K562 (cell line): ENCODE measurements around the gene SUSD3. TPM values are rescaled to one million over a fixed set of nuclear protein-coding genes. Genes with fewer than 3 reads are reported as not detected.

Experiments
- ATAC-seq: fragments of 200-7000 bp; cut with Tn5 transposase; 3 replicates; pipeline ENCODE4 v1.9.1; 2020; ENCODE audit warnings: moderate library complexity
- BruUV-seq: library from RNA; stranded (reverse); fragments of 400-500 nt; replicated peaks from 2 replicates; lab custom pipeline; 2021; lab: Mats Ljungman, UMichigan
- CTCF ChIA-PET: fragments of 300-600 bp; formaldehyde crosslinking; extraction: SDS; loops from one replicate; lab custom pipeline; 2021; ENCODE audit warnings: low intra/inter-chr PET ratio; lab: Yijun Ruan, JAX
- POLR2A ChIA-PET: fragments of 300-600, 350-650 bp; sonication (Branson Sonifier 250); formaldehyde crosslinking; extraction: SDS; loops from one replicate; lab custom pipeline; 2021; ENCODE audit warnings: antibody characterized with exemption, inconsistent platforms; lab: Yijun Ruan, JAX
- DNase-seq, 4 experiments: peaks; one replicate each; pipeline versions ENCODE4 v3.0.0 to v3.0.0-alpha.2; 2011 to 2018; ENCODE audit warnings: low spot score in 3 of 4, mixed read lengths in 3 of 4; ENCODE audit errors: extremely low read depth in 1 of 4
- FAIRE-seq: peaks from 2 replicates; lab custom pipeline; 2011; peaks lifted over from hg19 to GRCh38; lab: Jason Lieb, UNC
- H2AFZ ChIP-seq: 2 replicates; pipeline ENCODE4 v1.6.0; 2011; ENCODE audit warnings: low read depth, low read length, control low read depth, inconsistent platforms
- H3K27ac ChIP-seq: fragments of 200-600 bp; 3 replicates; pipeline ENCODE4 v1.8.0; 2011; ENCODE audit warnings: low read depth, mild to moderate bottlenecking, control low read depth, inconsistent platforms, low read length, moderate library complexity, mixed read lengths; ENCODE audit errors: extremely low read depth
- H3K27me3 ChIP-seq, 2 experiments: fragments of 300-600 bp in 1 of 2; 2 replicates in 1 of 2; 3 replicates in 1 of 2; pipeline versions ENCODE4 v1.6.0 to v1.8.0; 2011; ENCODE audit warnings: inconsistent platforms in 2 of 2, low read length in 2 of 2, mild to moderate bottlenecking in 1 of 2, mixed read lengths in 1 of 2, moderate library complexity in 1 of 2; ENCODE audit not compliant: control insufficient read depth in 2 of 2, insufficient read depth in 2 of 2
- H3K36me3 ChIP-seq: fragments of 300-600 bp; 3 replicates; pipeline ENCODE4 v1.8.0; 2011; ENCODE audit warnings: mild to moderate bottlenecking, low read length, inconsistent platforms; ENCODE audit not compliant: control insufficient read depth, insufficient read depth
- H3K4me1 ChIP-seq, 2 experiments: fragments of 200-600 bp in 1 of 2; replicated peaks in 1 of 2; 2 replicates in 1 of 2; 3 replicates in 1 of 2; pipeline versions ENCODE4 v1.5.1 to v1.8.0; 2011; ENCODE audit warnings: inconsistent platforms in 2 of 2, low read length in 2 of 2, mild to moderate bottlenecking in 1 of 2, mixed read lengths in 1 of 2, moderate library complexity in 1 of 2; ENCODE audit not compliant: control insufficient read depth in 2 of 2, insufficient read depth in 2 of 2
- H3K4me2 ChIP-seq: 2 replicates; pipeline ENCODE4 v1.6.1; 2011; ENCODE audit warnings: low read length, control low read depth, inconsistent platforms, mixed read lengths; ENCODE audit not compliant: insufficient read depth
- H3K4me3 ChIP-seq: fragments of 200-600 bp; sonication (generic), shearing (Covaris generic); 2 replicates; pipeline ENCODE4 v1.5.1; 2016; ENCODE audit warnings: control low read depth, inconsistent platforms
- H3K79me2 ChIP-seq: fragments of 200-600 bp; 3 replicates; pipeline ENCODE4 v1.8.0; 2011; ENCODE audit warnings: low read length, inconsistent platforms; ENCODE audit not compliant: control insufficient read depth, insufficient read depth
- H3K9ac ChIP-seq, 2 experiments: 2 replicates each; pipeline versions ENCODE4 v1.6.0 to v1.6.1; 2011; ENCODE audit warnings: low read depth in 2 of 2, low read length in 2 of 2, control low read depth in 1 of 2, inconsistent platforms in 1 of 2, mild to moderate bottlenecking in 1 of 2, mixed read lengths in 1 of 2; ENCODE audit not compliant: insufficient read depth in 1 of 2
- H3K9me1 ChIP-seq: one replicate; pipeline ENCODE4 v1.6.0; 2011; ENCODE audit warnings: inconsistent platforms, mild to moderate bottlenecking, low read length, moderate library complexity; ENCODE audit not compliant: control insufficient read depth, insufficient read depth
- H3K9me3 ChIP-seq: replicated peaks from 2 replicates; pipeline ENCODE4 v1.5.1; 2011; ENCODE audit warnings: low read depth, low read length, inconsistent platforms; ENCODE audit not compliant: control insufficient read depth, insufficient read depth
- H4K20me1 ChIP-seq: replicated peaks from 2 replicates; pipeline ENCODE4 v1.6.1; 2011; ENCODE audit warnings: low read length, inconsistent platforms, mixed read lengths; ENCODE audit not compliant: control insufficient read depth, insufficient read depth
- ATF3 ChIP-seq, 2 experiments: fragments of 450-650 bp in 1 of 2; sonication (generic) in 1 of 2; formaldehyde crosslinking in 1 of 2; IDR thresholded peaks in 1 of 2; conservative IDR thresholded peaks in 1 of 2; 2 replicates each; pipeline versions ENCODE4 v1.6.1 to v1.8.1; 2016 to 2023; ENCODE audit warnings: mild to moderate bottlenecking in 2 of 2, moderate library complexity in 2 of 2, inconsistent platforms in 1 of 2, missing genetic modification reagents in 1 of 2
- BHLHE40 ChIP-seq: IDR thresholded peaks from 2 replicates; pipeline ENCODE4 v1.6.1; 2011; ENCODE audit warnings: low read length, improper control_type of control experiment
- HDAC1 ChIP-seq, 2 experiments: fragments of 450-650 bp; IDR thresholded peaks; 2 replicates each; pipeline ENCODE4 v1.6.1; 2016 to 2017; ENCODE audit warnings: inconsistent platforms in 1 of 2, mild to moderate bottlenecking in 1 of 2, moderate library complexity in 1 of 2
- HMGN3 ChIP-seq: IDR thresholded peaks from 2 replicates; pipeline ENCODE4 v1.6.1; 2011; ENCODE audit warnings: borderline replicate concordance, low read depth, mild to moderate bottlenecking, mixed read lengths, low read length; ENCODE audit not compliant: insufficient read length; ENCODE audit errors: extremely low read depth
- NFIX ChIP-seq: fragments of 250-450 bp; sonication (Bioruptor Pico); IDR thresholded peaks from 2 replicates; pipeline ENCODE4 v1.4.0; 2020; ENCODE audit warnings: low read depth, mild to moderate bottlenecking, moderate library complexity
- NFYB ChIP-seq: IDR thresholded peaks from 2 replicates; pipeline ENCODE4 v1.6.1; 2011; ENCODE audit warnings: mild to moderate bottlenecking, moderate library complexity; ENCODE audit not compliant: insufficient read length; ENCODE audit errors: extremely low read depth
- NR3C1 ChIP-seq: sonication (generic); formaldehyde crosslinking; IDR thresholded peaks from 2 replicates; pipeline ENCODE4 v1.8.1; 2022; ENCODE audit warnings: missing genetic modification reagents
- PRPF4 ChIP-seq: fragments of 200-400 bp; formaldehyde crosslinking; IDR thresholded peaks from one replicate; pipeline ENCODE4 v1.6.1; 2017; ENCODE audit warnings: low read length, low read depth, mild to moderate bottlenecking; ENCODE audit not compliant: insufficient read depth, poor library complexity, severe bottlenecking
- RBBP5 ChIP-seq: fragments of 200-600 bp; sonication (generic); IDR thresholded peaks from 2 replicates; pipeline ENCODE4 v1.6.1; 2012; ENCODE audit warnings: borderline replicate concordance, mild to moderate bottlenecking, low read length, control low read depth, inconsistent platforms; ENCODE audit not compliant: insufficient read depth, poor library complexity, severe bottlenecking
- SAP30 ChIP-seq: fragments of 200-600 bp; sonication (generic); IDR thresholded peaks from 2 replicates; pipeline ENCODE4 v1.6.1; 2012; ENCODE audit warnings: borderline replicate concordance, low read depth, mild to moderate bottlenecking, moderate library complexity, low read length, control low read depth, inconsistent platforms; ENCODE audit not compliant: insufficient read depth, poor library complexity, severe bottlenecking
- USF2 ChIP-seq: sonication (generic); formaldehyde crosslinking; IDR thresholded peaks from 2 replicates; pipeline ENCODE4 v1.5.0; 2020; ENCODE audit warnings: missing genetic modification reagents
- ZFP30 ChIP-seq: fragments of 250-450 bp; sonication (Bioruptor Pico); IDR thresholded peaks from 2 replicates; pipeline ENCODE4 v1.8.0; 2022; ENCODE audit warnings: moderate library complexity, mild to moderate bottlenecking, inconsistent platforms, borderline replicate concordance
- ZNF740 ChIP-seq, 3 experiments: fragments of 200-800 bp in 1 of 3; sonication (Bioruptor generic) in 1 of 3; sonication (generic) in 1 of 3; formaldehyde crosslinking in 1 of 3; IDR thresholded peaks; 2 replicates each; pipeline versions ENCODE4 v1.6.1 to v1.8.0; 2016 to 2022; ENCODE audit warnings: mild to moderate bottlenecking in 2 of 3, missing compliant biosample characterization in 2 of 3, missing genetic modification characterization in 2 of 3, missing genetic modification reagents in 1 of 3
- WGBS: fragments of 100-300 bp; shearing (Covaris generic); methylation state at CpG from one replicate; pipeline ENCODE4 v1.1.6; 2016; ENCODE audit warnings: low coverage, mixed read lengths; ENCODE audit not compliant: insufficient coverage; ENCODE audit errors: missing lambda C conversion rate; 5-methylcytosine and 5-hydroxymethylcytosine counted together
- in situ Hi-C: fragments of 300-500 bp; cut with MboI; formaldehyde crosslinking; loops from 4 replicates; pipeline ENCODE4 v1.15.0; 2018; ENCODE audit warnings: inconsistent platforms, mixed read lengths
- intact Hi-C: fragments of 100-400 bp; cut with micrococcal nuclease; formaldehyde crosslinking; loops from 2 replicates; pipeline ENCODE4 v1.14.2; 2022
- polyA plus RNA-seq, 8 experiments: library from polyadenylated mRNA; depleted of rRNA in 4 of 8; stranded (reverse) in 5 of 8; unstranded in 3 of 8; fragments of >200 nt; fragmentation: Nextera tagmentation in 2 of 8; fragmentation: Illumina TruSeq in 1 of 8; extraction: Ambion mirVana in 2 of 8; extraction: Trizol in 1 of 8; gene quantifications; 2 replicates each; pipeline versions ENCODE4 v1.2.1 to v1.2.3, GENCODE V29; 2011 to 2014; ENCODE audit warnings: inconsistent platforms in 1 of 8, missing spikeins in 1 of 8
- total RNA-seq, 7 experiments: library from RNA; depleted of rRNA in 6 of 7; stranded (reverse); fragments of >200 nt in 6 of 7; fragmentation: Illumina TruSeq in 2 of 7; extraction: Trizol in 2 of 7; gene quantifications; 2 replicates each; pipeline versions ENCODE4 v1.2.1 to v1.2.3, GENCODE V29; 2011 to 2021; ENCODE audit warnings: low replicate concordance in 1 of 7

SUSD3 gene
- total and polyA plus RNA-seq, 9 of the 15 experiments (the other 6 are each of a cell fraction or from before 2014, with no cell fraction given), result 1.3 to 21.7 (median 11.4) TPM

GRCh38 chr9:93132946-93133680 is 74.6 kb downstream of the SUSD3 start (continued):
- TF ChIP-seq USF2 (CRISPR knock-in tag) (no peak), NFYB (no peak), BHLHE40 (0 out of 2 replicates have a peak, but pooled peaks have one; percentile 56), ATF3 (IDR thresholded peaks at IDR 0.05) (peak; percentile 96), ATF3 (CRISPR knock-in tag; conservative IDR thresholded peaks at IDR 0.05) (0 out of 2 replicates have a peak, but pooled peaks have one; percentile 61), ZFP30 (CRISPR knock-in tag) (no peak)
- TF ChIP-seq, all 486 proteins: peak for 17

- intact Hi-C loops (no loop called here), in situ Hi-C loops (no loop called here)
- Histone ChIP-seq H3K27me3 (peaks cover 0 to 14% of the 10 kb centered on the region in 2 experiments; a peak in 2 of 5 replicates), H3K4me1 (peaks cover 16 to 56% of the 10 kb centered on the region in 2 experiments), H3K9ac (peak overlapping the region; percentile 66 to 96), H3K36me3 (no peaks in the 10 kb centered on the region), H3K79me2 (no peaks in the 10 kb centered on the region; the same call in 2 of the 3 replicates), H4K20me1 (no peaks in the 10 kb centered on the region), H3K9me3 (no peaks in the 10 kb centered on the region), H3K4me3 (peak overlapping the region; percentile 67), H3K9me1 (no peaks in the 10 kb centered on the region), H2AFZ (peak overlapping the region; percentile 91), H3K4me2 (peak overlapping the region; percentile 73), H3K27ac (peak overlapping the region; percentile 75; the same call in 2 of the 3 replicates)
- no TSS peak for BruUV-seq
- ATAC-seq, result peak; percentile 77
- CTCF ChIA-PET, result no interaction called here
- WGBS, result 1% methylated on average over 17 of the region's 34 CpGs
- POLR2A ChIA-PET, result interaction anchor here (0.6 to 1.6 kb wide), 7 partner anchors 8 to 134 kb away, joined by 3 to 5 read pairs (median 4); no protein-coding TSS in a partner anchor
- DNase-seq, result peak; percentile 69 to 77 (median 74)
- no peak for FAIRE-seq
- TF ChIP-seq PRPF4 (no peak), HMGN3 (peak; percentile 43), NR3C1 (CRISPR knock-in tag) (no peak), RBBP5 (peak; percentile 36), SAP30 (peak; percentile 45), HDAC1 (IDR thresholded peaks at IDR 0.05) (0 out of 4 replicates have a peak, but pooled peaks of 1 of the 2 experiments have one; percentile 22), NFIX (CRISPR knock-in tag) (no peak), ZNF740 (CRISPR knock-in tag; IDR thresholded peaks at IDR 0.05) (peak; percentile 92), ZNF740 (tag; IDR thresholded peaks at IDR 0.05) (peak in 1 of 2 experiments; percentile 87; a peak in 2 of 4 replicates)
Measured at GRCh38 chr9:93133681-93134014, 75.1 kb downstream of the SUSD3 start.
